Esophagus muscularis mucosa (tissue), 4 donors: ENCODE measurements around the gene ITGA7. TPM values are rescaled to one million over a fixed set of nuclear protein-coding genes. Genes with fewer than 3 reads are reported as not detected.
A peak's percentile ranks its signal among the peaks of the same experiment; 100 is the strongest.

Experiments used
- DNase-seq: peaks from one replicate; pipeline ENCODE4 v3.0.0-alpha.2; 2017; ENCODE audit errors: extremely low spot score
- H3K27ac ChIP-seq, 4 donors: fragments of 200-600 bp; sonication (generic); replicated peaks in 1 of 4; 1 replicate in 3 of 4; 2 replicates in 1 of 4; pipeline ENCODE4 v1.5.1; 2016 to 2019; ENCODE audit warnings: mild to moderate bottlenecking in 1 of 4
- H3K27me3 ChIP-seq, 4 donors: fragments of 200-600 bp; sonication (generic); one replicate each; pipeline versions ENCODE4 v1.5.1 to v1.6.0; 2016 to 2019
- H3K36me3 ChIP-seq, 4 donors: fragments of 200-600 bp; sonication (generic); one replicate each; pipeline ENCODE4 v1.5.1; 2016 to 2019
- H3K4me1 ChIP-seq, 4 donors: fragments of 200-600 bp; sonication (generic); one replicate each; pipeline ENCODE4 v1.5.1; 2016 to 2019
- H3K4me3 ChIP-seq, 4 donors: fragments of 200-600 bp; sonication (generic); 1 replicate in 2 of 4; 2 replicates in 2 of 4; pipeline ENCODE4 v1.5.1; 2016 to 2019; ENCODE audit warnings: mild to moderate bottlenecking in 4 of 4, moderate library complexity in 1 of 4
- H3K9me3 ChIP-seq, 4 donors: fragments of 200-600 bp; sonication (generic); 1 replicate in 3 of 4; 2 replicates in 1 of 4; pipeline ENCODE4 v1.5.1; 2016 to 2019
- CTCF ChIP-seq, 3 experiments: fragments of 200-600 bp in 2 of 3; fragments of 450-650 bp in 1 of 3; sonication (generic) in 2 of 3; IDR thresholded peaks; one replicate each; pipeline ENCODE4 v1.5.1; 2017 to 2019; ENCODE audit warnings: antibody characterized with exemption in 3 of 3, mild to moderate bottlenecking in 2 of 3, moderate library complexity in 1 of 3
- EP300 ChIP-seq: sonication (generic); formaldehyde crosslinking; IDR thresholded peaks from one replicate; pipeline ENCODE4 v1.6.1; 2017; ENCODE audit warnings: antibody characterized with exemption
- POLR2A ChIP-seq: fragments of 450-650 bp; IDR thresholded peaks from one replicate; pipeline ENCODE4 v1.6.1; 2017; ENCODE audit warnings: antibody characterized with exemption, moderate library complexity, mild to moderate bottlenecking, low read depth
- POLR2AphosphoS5 ChIP-seq, 2 donors: sonication (generic); formaldehyde crosslinking; IDR thresholded peaks; one replicate each; pipeline ENCODE4 v1.6.1; 2017; ENCODE audit warnings: antibody characterized with exemption in 2 of 2
- WGBS: methylation state at CpG from one replicate; pipeline ENCODE4 v1.1.5; 2018; 5-methylcytosine and 5-hydroxymethylcytosine counted together
- intact Hi-C: fragments of 100-400 bp; cut with DNase I; formaldehyde crosslinking; loops from one replicate; pipeline ENCODE4 v1.15.1; 2023
- total RNA-seq, 4 donors: library from RNA; depleted of rRNA; stranded (reverse); fragments of >200 nt; gene quantifications; one replicate each; pipeline versions ENCODE4 v1.1.0 to v1.2.1, GENCODE V29; 2016

ITGA7 gene
- total RNA-seq: 100 to 1,000 TPM; 155 to 245 (median 218) TPM

- no peak for DNase-seq
- no peaks in the 10 kb centered on the region for H3K9me3 ChIP-seq
- no peaks in the 10 kb centered on the region for H3K27me3 ChIP-seq
- H3K4me1 ChIP-seq: peaks cover 26 to 90% (median 83%) of the 10 kb centered on the region in 4 donors
- H3K4me3 ChIP-seq: peak within 1 kb of the TSS; percentile 71 to 86 (median 74)
- intact Hi-C loops: no loop called here
- peak; percentile 79 to 91 for TF ChIP-seq POLR2AphosphoS5 (IDR thresholded peaks at IDR 0.05)
- no peak for TF ChIP-seq EP300
- H3K27ac ChIP-seq: peak within 1 kb of the TSS; percentile 89 to 100 (median 96)
- WGBS: 1% methylated on average over 27 of the region's 39 CpGs
- H3K36me3 ChIP-seq: no peaks in the 10 kb centered on the region
Observed at GRCh38 chr12:55707841-55708694, at the start of gene ITGA7. ITGA7 (minus strand) TSS chr12:55707904; CDS start chr12:55707682, 222 bp downstream.

- intact Hi-C loops: no loop called here
- no peaks in the 10 kb centered on the region for H3K27me3 ChIP-seq
- H3K4me3 ChIP-seq: no peak overlapping the region
- no peaks in the 10 kb centered on the region for H3K4me1 ChIP-seq
- H3K27ac ChIP-seq: no peak overlapping the region
- WGBS: 62% methylated on average over 2 of the region's 2 CpGs
- DNase-seq: no peak
- H3K9me3 ChIP-seq: no peaks in the 10 kb centered on the region
- TF ChIP-seq POLR2A: no peak
- no peak for TF ChIP-seq POLR2AphosphoS5 (IDR thresholded peaks at IDR 0.05)
- no peak for TF ChIP-seq CTCF (IDR thresholded peaks at IDR 0.05)
- TF ChIP-seq EP300: no peak
- peaks cover 42 to 100% (median 94%) of the 10 kb centered on the region in 4 donors for H3K36me3 ChIP-seq
Observed at GRCh38 chr12:55755246-55755645, 47.5 kb upstream of the ITGA7 start.

GRCh38 chr12:55748230-55748993 is 40.7 kb upstream of the ITGA7 start:
- H3K9me3 ChIP-seq: no peaks in the 10 kb centered on the region
- no peak overlapping the region for H3K27ac ChIP-seq
- intact Hi-C loops: loop anchor here (5.0 to 10.0 kb wide), 2 partner anchors 49 to 286 kb away; no protein-coding TSS in a partner anchor
- no peak for TF ChIP-seq POLR2A
- TF ChIP-seq EP300: no peak
- TF ChIP-seq POLR2AphosphoS5 (IDR thresholded peaks at IDR 0.05): no peak
- no peak for TF ChIP-seq CTCF (IDR thresholded peaks at IDR 0.05)
- no peak for DNase-seq
- no peaks in the 10 kb centered on the region for H3K27me3 ChIP-seq
- no peak overlapping the region for H3K4me3 ChIP-seq
- WGBS: 90% methylated on average over 7 of the region's 18 CpGs
- H3K4me1 ChIP-seq: peaks cover 19 to 39% (median 30%) of the 10 kb centered on the region in 4 donors
- H3K36me3 ChIP-seq: peaks cover 7 to 42% (median 30%) of the 10 kb centered on the region in 4 donors

GRCh38 chr12:55746913-55747231 is 39.2 kb upstream of the ITGA7 start:
- TF ChIP-seq EP300 (no peak), POLR2A (no peak), CTCF (IDR thresholded peaks at IDR 0.05) (no peak), POLR2AphosphoS5 (IDR thresholded peaks at IDR 0.05) (no peak)
- intact Hi-C loops: loop anchor here (5.0 to 10.0 kb wide), 2 partner anchors 50 to 288 kb away; no protein-coding TSS in a partner anchor
- no peak overlapping the region for H3K4me3 ChIP-seq
- peaks cover 23 to 49% (median 39%) of the 10 kb centered on the region in 4 donors for H3K4me1 ChIP-seq
- DNase-seq: no peak
- no peaks in the 10 kb centered on the region for H3K27me3 ChIP-seq
- H3K9me3 ChIP-seq: no peaks in the 10 kb centered on the region
- peaks cover under 1 to 26% (median 15%) of the 10 kb centered on the region in 4 donors for H3K36me3 ChIP-seq
- no peak overlapping the region for H3K27ac ChIP-seq
